Osteocyte (in vitro differentiated cells): Measurements from ENCODE around the gene NSUN5. TPM values are rescaled to one million over a fixed set of nuclear protein-coding genes. Genes with fewer than 3 reads are reported as not detected.
"Not testable (repeated sequence)": the region's sequence is repeated elsewhere in the genome, so short reads cannot be mapped to it uniquely, and the experiment has no call there.

Experiments
- DNase-seq: peaks from one replicate; pipeline ENCODE4 v3.0.0; 2021; ENCODE audit warnings: mixed read lengths; ENCODE audit not compliant: unreplicated experiment; ENCODE audit errors: extremely low spot score
- H3K27ac Mint-ChIP-seq: one replicate; pipeline ENCODE4 v1.8.0; 2021; ENCODE audit warnings: mild to moderate bottlenecking, mixed read lengths; ENCODE audit not compliant: unreplicated experiment
- H3K27me3 Mint-ChIP-seq: one replicate; pipeline ENCODE4 v1.8.0; 2021; ENCODE audit warnings: mixed read lengths; ENCODE audit not compliant: unreplicated experiment
- H3K36me3 Mint-ChIP-seq: one replicate; pipeline ENCODE4 v1.8.0; 2021; ENCODE audit warnings: mixed read lengths; ENCODE audit not compliant: unreplicated experiment
- H3K4me1 Mint-ChIP-seq: one replicate; pipeline ENCODE4 v1.8.0; 2021; ENCODE audit warnings: mixed read lengths; ENCODE audit not compliant: unreplicated experiment
- H3K4me3 Mint-ChIP-seq: one replicate; pipeline ENCODE4 v1.8.0; 2021; ENCODE audit warnings: mild to moderate bottlenecking, moderate library complexity, mixed read lengths; ENCODE audit not compliant: unreplicated experiment
- H3K9me3 Mint-ChIP-seq: one replicate; pipeline ENCODE4 v1.8.0; 2021; ENCODE audit warnings: mixed read lengths; ENCODE audit not compliant: unreplicated experiment
- CTCF ChIP-seq: fragments of 200-600 bp; sonication (generic); IDR thresholded peaks from 2 replicates; pipeline ENCODE4 v1.5.0; 2021; ENCODE audit warnings: antibody characterized with exemption, mild to moderate bottlenecking, moderate library complexity
- total RNA-seq: library from RNA; stranded (reverse); gene quantifications from 2 replicates; pipeline ENCODE4 v1.2.1, GENCODE V29; 2021

Gene NSUN5
- total RNA-seq, 1 donor from 2014 or later: 22.6 TPM

DNA sequence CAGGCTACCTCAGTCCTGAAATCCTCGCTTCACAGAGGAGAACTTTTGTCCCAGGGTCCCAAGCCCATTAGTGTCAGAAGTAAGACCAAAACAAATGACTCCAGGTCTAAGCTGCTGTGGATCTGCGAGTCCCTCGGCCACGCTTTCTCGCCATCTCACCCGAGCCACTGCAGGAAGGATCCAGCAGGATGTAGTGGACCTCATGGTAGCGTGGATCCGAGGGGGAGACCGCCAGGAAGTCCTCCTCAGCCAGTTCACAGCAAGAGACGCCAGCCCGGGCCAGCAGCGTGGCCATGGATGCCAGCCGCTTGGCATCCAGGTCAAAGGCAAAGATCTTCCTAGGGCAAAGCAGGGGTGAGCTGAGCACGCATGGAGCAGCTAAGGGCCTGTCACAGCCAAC lies 4.6 kb downstream of the NSUN5 start:
- DNase-seq: no peak
- peaks cover 10% of the 10 kb centered on the region for H3K4me1 Mint-ChIP-seq
- H3K9me3 Mint-ChIP-seq: no peaks in the 10 kb centered on the region
- H3K4me3 Mint-ChIP-seq: no peak overlapping the region
- TF ChIP-seq CTCF: no peak
- H3K27me3 Mint-ChIP-seq: no peaks in the 10 kb centered on the region
- peaks cover 11% of the 10 kb centered on the region for H3K36me3 Mint-ChIP-seq
- no peak overlapping the region for H3K27ac Mint-ChIP-seq

DNA sequence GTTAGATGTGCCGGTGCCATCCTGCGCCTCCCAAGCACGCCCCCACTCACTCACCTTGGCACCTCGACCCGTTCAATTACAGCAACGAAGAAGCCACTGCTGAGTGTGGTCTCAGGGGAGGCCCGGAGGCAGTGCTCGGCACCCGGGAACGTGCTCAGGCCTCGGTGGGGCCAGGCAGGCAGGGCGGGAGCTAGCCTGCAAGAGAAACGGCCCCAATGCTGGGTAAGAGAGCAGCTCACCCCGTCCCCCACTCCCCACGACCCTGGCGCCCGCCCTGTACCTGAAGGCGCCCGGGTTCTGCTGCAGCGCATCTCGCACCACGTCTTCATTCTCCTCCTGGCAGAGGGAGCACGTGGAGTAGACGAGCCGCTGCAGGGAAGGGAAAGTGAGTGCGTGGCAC lies 5.1 kb downstream of the NSUN5 start:
- H3K4me3 Mint-ChIP-seq: no peak overlapping the region
- DNase-seq: no peak
- no peaks in the 10 kb centered on the region for H3K27me3 Mint-ChIP-seq
- H3K27ac Mint-ChIP-seq: no peak overlapping the region
- peaks cover 11% of the 10 kb centered on the region for H3K36me3 Mint-ChIP-seq
- H3K9me3 Mint-ChIP-seq: no peaks in the 10 kb centered on the region
- peaks cover 8% of the 10 kb centered on the region for H3K4me1 Mint-ChIP-seq
- TF ChIP-seq CTCF: no peak

DNA sequence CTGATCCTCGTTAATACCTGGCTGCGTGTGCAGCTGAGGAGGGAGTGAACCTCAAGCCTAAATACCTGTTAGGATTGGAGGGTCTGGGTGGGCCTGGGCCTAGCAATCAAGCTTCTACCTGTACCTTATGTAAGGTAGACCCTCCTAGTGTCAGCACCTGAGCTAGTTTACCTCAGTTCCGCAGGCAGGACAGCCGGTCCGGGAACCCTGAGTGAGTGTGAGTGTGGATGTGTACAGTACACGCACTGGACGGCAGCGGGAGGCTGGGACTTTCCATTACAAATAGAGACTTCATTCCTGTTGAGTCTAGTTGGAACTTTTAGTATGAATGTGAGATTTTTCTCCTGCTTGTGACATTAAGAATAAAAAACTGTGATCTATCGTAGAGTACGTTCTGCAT lies 5.8 kb downstream of the NSUN5 start:
- not testable (repeated sequence) for H3K4me3 Mint-ChIP-seq, H3K27me3 Mint-ChIP-seq, H3K27ac Mint-ChIP-seq, H3K4me1 Mint-ChIP-seq, H3K9me3 Mint-ChIP-seq
- DNase-seq: peak; percentile 56
- peaks cover 11% of the 10 kb centered on the region for H3K36me3 Mint-ChIP-seq

DNA sequence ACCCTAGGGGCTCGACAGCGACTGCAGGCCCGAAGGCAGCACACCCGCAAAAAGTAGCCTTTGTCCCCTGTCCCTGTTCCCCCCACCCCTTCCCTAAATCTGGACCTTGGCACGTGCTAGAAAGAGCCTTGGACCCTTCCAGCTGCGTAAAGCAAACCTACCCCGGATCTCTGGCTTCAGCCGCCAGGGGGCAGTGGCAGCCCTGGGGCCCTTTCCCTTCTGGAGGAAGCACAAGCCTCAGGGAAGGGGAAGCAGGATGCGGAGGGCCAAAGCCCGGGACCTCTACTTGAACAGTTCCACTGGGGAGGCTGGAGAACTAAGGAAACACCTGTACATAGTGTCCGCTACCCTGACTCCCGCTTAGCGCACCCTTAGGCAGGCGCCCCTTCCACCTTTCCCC lies 7.5 kb downstream of the NSUN5 start:
- peak; percentile 10 for DNase-seq
- TF ChIP-seq CTCF: peak; percentile 12
- not testable (repeated sequence) for H3K27ac Mint-ChIP-seq, H3K4me1 Mint-ChIP-seq, H3K27me3 Mint-ChIP-seq, H3K9me3 Mint-ChIP-seq, H3K36me3 Mint-ChIP-seq, H3K4me3 Mint-ChIP-seq

GRCh38 chr7:73299812-73300211 lies 8.8 kb downstream of the NSUN5 start:
- not testable (repeated sequence) for H3K4me3 Mint-ChIP-seq, H3K4me1 Mint-ChIP-seq, H3K27ac Mint-ChIP-seq, H3K9me3 Mint-ChIP-seq, H3K36me3 Mint-ChIP-seq, H3K27me3 Mint-ChIP-seq
- DNase-seq: peak; percentile 69

GRCh38 chr7:73297706-73298105 lies 10.9 kb downstream of the NSUN5 start:
- not testable (repeated sequence) for H3K27me3 Mint-ChIP-seq, H3K36me3 Mint-ChIP-seq, H3K4me3 Mint-ChIP-seq, H3K27ac Mint-ChIP-seq, H3K4me1 Mint-ChIP-seq, H3K9me3 Mint-ChIP-seq
- DNase-seq: peak; percentile 67

GRCh38 chr7:73297235-73297634 lies 11.4 kb downstream of the NSUN5 start:
- not testable (repeated sequence) for H3K9me3 Mint-ChIP-seq, H3K36me3 Mint-ChIP-seq, H3K4me3 Mint-ChIP-seq, DNase-seq, H3K27ac Mint-ChIP-seq, H3K4me1 Mint-ChIP-seq, H3K27me3 Mint-ChIP-seq

DNA sequence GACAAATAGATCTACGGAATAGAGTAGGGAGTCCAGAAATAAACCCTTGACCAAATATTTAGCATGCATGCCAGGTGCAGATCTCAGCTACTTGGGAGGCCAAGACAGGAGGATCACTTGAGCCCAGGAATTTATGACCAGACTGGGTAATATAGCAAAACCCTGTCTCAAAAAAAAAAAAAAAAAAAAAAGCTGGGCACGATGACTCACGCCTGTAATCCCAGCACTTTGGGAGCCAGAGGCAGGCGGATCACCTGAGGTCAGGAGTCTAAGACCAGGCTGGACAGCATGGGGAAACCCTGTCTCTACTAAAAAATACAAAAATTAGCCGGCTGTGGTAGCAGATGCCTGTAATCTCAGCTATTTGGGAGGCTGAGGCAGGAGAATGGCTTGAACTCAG lies 31.4 kb downstream of the NSUN5 start:
- H3K27ac Mint-ChIP-seq, DNase-seq, H3K9me3 Mint-ChIP-seq, H3K4me3 Mint-ChIP-seq, H3K27me3 Mint-ChIP-seq, H3K36me3 Mint-ChIP-seq, H3K4me1 Mint-ChIP-seq: not testable (repeated sequence)

DNA sequence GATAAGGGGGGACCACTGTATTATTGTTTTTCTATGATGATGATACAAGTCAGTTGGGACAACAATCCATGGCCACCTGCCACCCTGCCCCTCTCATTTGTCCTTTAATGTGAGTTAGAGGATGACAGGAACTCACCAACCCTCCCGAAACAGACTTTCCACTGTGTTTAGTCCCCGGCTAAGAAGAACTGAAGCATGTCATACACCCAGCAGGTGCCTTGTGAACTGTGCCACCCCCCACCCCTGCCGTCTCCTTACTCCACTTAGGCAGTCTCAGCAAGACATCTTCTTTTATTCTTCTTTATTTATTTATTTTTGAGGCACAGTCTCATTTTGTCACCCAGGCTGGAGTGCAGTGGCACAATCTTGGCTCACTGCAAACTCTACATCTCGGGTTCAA lies 40.8 kb downstream of the NSUN5 start:
- H3K36me3 Mint-ChIP-seq, H3K4me1 Mint-ChIP-seq, H3K27ac Mint-ChIP-seq, DNase-seq, H3K27me3 Mint-ChIP-seq, H3K9me3 Mint-ChIP-seq, H3K4me3 Mint-ChIP-seq: not testable (repeated sequence)

- H3K27ac Mint-ChIP-seq, H3K27me3 Mint-ChIP-seq, H3K4me1 Mint-ChIP-seq, H3K4me3 Mint-ChIP-seq, DNase-seq, H3K36me3 Mint-ChIP-seq, H3K9me3 Mint-ChIP-seq: not testable (repeated sequence)
Measured at GRCh38 chr7:73266719-73267368, 41.8 kb downstream of the NSUN5 start.
